Endothelial cell of umbilical vein (primary cell): Measurements from ENCODE around the gene AMBP. TPM values are rescaled to one million over a fixed set of nuclear protein-coding genes. Genes with fewer than 3 reads are reported as not detected.

ENCODE experiments used
- BruUV-seq: library from RNA; stranded (reverse); fragments of 400-500 nt; replicated peaks from 2 replicates; lab custom pipeline; 2021; lab: Mats Ljungman, UMichigan
- CTCF ChIA-PET: fragments of 300-600, 350-600 bp; sonication (Branson Sonifier 250); formaldehyde crosslinking; loops from one replicate; lab custom pipeline; 2021; ENCODE audit warnings: antibody characterized with exemption, inconsistent platforms; lab: Charles Lee
- POLR2A ChIA-PET: fragments of 300-600, 350-600 bp; sonication (Branson Sonifier 250); formaldehyde crosslinking; loops from one replicate; lab custom pipeline; 2021; ENCODE audit warnings: antibody characterized with exemption, inconsistent platforms; lab: Charles Lee
- DNase-seq: peaks from one replicate; pipeline ENCODE4 v3.0.0-alpha.2; 2011; ENCODE audit warnings: low read depth, low spot score
- FAIRE-seq: peaks from 2 replicates; lab custom pipeline; 2011; peaks lifted over from hg19 to GRCh38; lab: Jason Lieb, UNC
- H2AFZ ChIP-seq: 2 replicates; pipeline ENCODE4 v1.6.0; 2012; ENCODE audit warnings: low read depth, low read length, control low read depth, inconsistent platforms
- H3K27ac ChIP-seq: 2 replicates; pipeline ENCODE4 v1.5.1; 2011; ENCODE audit warnings: low read depth, mild to moderate bottlenecking, control low read depth, low read length, moderate library complexity; ENCODE audit not compliant: insufficient read depth
- H3K27me3 ChIP-seq, 2 experiments: 2 replicates each; pipeline versions ENCODE4 v1.6.0 to v1.6.1; 2011; ENCODE audit warnings: low read length in 2 of 2, mixed read lengths in 1 of 2; ENCODE audit not compliant: control insufficient read depth in 2 of 2, insufficient read depth in 2 of 2
- H3K36me3 ChIP-seq, 2 experiments: 2 replicates in 1 of 2; 3 replicates in 1 of 2; pipeline ENCODE4 v1.5.1; 2011; ENCODE audit warnings: low read length in 2 of 2, mild to moderate bottlenecking in 1 of 2, moderate library complexity in 1 of 2; ENCODE audit not compliant: control insufficient read depth in 2 of 2, insufficient read depth in 2 of 2; ENCODE audit errors: extremely low read depth in 1 of 2
- H3K4me1 ChIP-seq: 3 replicates; pipeline ENCODE4 v1.5.1; 2011; ENCODE audit warnings: mild to moderate bottlenecking, low read length; ENCODE audit not compliant: control insufficient read depth, insufficient read depth; ENCODE audit errors: extremely low read depth
- H3K4me2 ChIP-seq: 2 replicates; pipeline ENCODE4 v1.6.1; 2011; ENCODE audit warnings: low read length, control low read depth, mixed read lengths; ENCODE audit not compliant: insufficient read depth
- H3K4me3 ChIP-seq, 3 experiments: fragments of 200-600 bp in 1 of 3; sonication (generic), shearing (Covaris generic) in 1 of 3; replicated peaks in 1 of 3; 2 replicates each; pipeline ENCODE4 v1.5.1; 2011 to 2016; ENCODE audit warnings: control low read depth in 3 of 3, low read length in 3 of 3, mild to moderate bottlenecking in 2 of 3, inconsistent platforms in 1 of 3, low read depth in 1 of 3, moderate library complexity in 1 of 3; ENCODE audit not compliant: insufficient read depth in 1 of 3
- H3K79me2 ChIP-seq: 2 replicates; pipeline ENCODE4 v1.6.0; 2012; ENCODE audit warnings: low read length, inconsistent platforms; ENCODE audit not compliant: control insufficient read depth, insufficient read depth
- H3K9ac ChIP-seq: replicated peaks from 2 replicates; pipeline ENCODE3; 2011; ENCODE audit warnings: low read length, control low read depth; ENCODE audit not compliant: insufficient read depth; ENCODE audit errors: extremely low read depth
- H3K9me1 ChIP-seq: replicated peaks from 3 replicates; pipeline ENCODE4 v1.6.0; 2011; ENCODE audit warnings: mild to moderate bottlenecking, low read length; ENCODE audit not compliant: control insufficient read depth, insufficient read depth; ENCODE audit errors: extremely low read depth
- H3K9me3 ChIP-seq: replicated peaks from 2 replicates; pipeline ENCODE4 v1.5.1; 2012; ENCODE audit warnings: low read length, inconsistent platforms; ENCODE audit not compliant: control insufficient read depth, insufficient read depth
- H4K20me1 ChIP-seq: replicated peaks from 2 replicates; pipeline ENCODE3; 2011; ENCODE audit warnings: mild to moderate bottlenecking, low read length; ENCODE audit not compliant: control insufficient read depth, insufficient read depth; ENCODE audit errors: extremely low read depth
- CTCF ChIP-seq, 2 donors: IDR thresholded peaks; 1 replicate in 1 of 2; 2 replicates in 1 of 2; pipeline ENCODE4 v1.5.1; 2011; ENCODE audit warnings: low read length in 2 of 2, mild to moderate bottlenecking in 2 of 2, moderate library complexity in 2 of 2, control low read depth in 1 of 2, inconsistent platforms in 1 of 2, low read depth in 1 of 2; ENCODE audit not compliant: insufficient read depth in 1 of 2; ENCODE audit errors: extremely low read depth in 1 of 2
- EZH2 ChIP-seq: IDR thresholded peaks from 2 replicates; pipeline ENCODE4 v1.6.1; 2012; ENCODE audit warnings: borderline replicate concordance, low read depth, mild to moderate bottlenecking, moderate library complexity, low read length, inconsistent platforms; ENCODE audit not compliant: severe bottlenecking
- GATA2 ChIP-seq: IDR thresholded peaks from 2 replicates; pipeline ENCODE4 v1.7.0; 2011; ENCODE audit warnings: low read depth, mild to moderate bottlenecking, moderate library complexity, mixed read lengths, low read length; ENCODE audit not compliant: insufficient read length, insufficient read depth
- JUN ChIP-seq: IDR thresholded peaks from 2 replicates; pipeline ENCODE4 v1.6.1; 2011; ENCODE audit warnings: borderline replicate concordance, low read depth; ENCODE audit not compliant: insufficient read length, insufficient read depth
- MAX ChIP-seq: IDR thresholded peaks from 2 replicates; pipeline ENCODE4 v1.6.1; 2011; ENCODE audit not compliant: insufficient read depth, insufficient read length
- MYC ChIP-seq: IDR thresholded peaks from one replicate; pipeline ENCODE4 v1.6.1; 2011; ENCODE audit warnings: mild to moderate bottlenecking, low read depth, low read length
- dilution Hi-C: fragments of 300-500 bp; cut with MboI; formaldehyde crosslinking; loops from one replicate; pipeline ENCODE4 v1.15.0; 2019; ENCODE audit warnings: low sequenced_read_pairs; ENCODE audit not compliant: extremely low pct_ligation_motif_present
- intact Hi-C: fragments of 100-400 bp; cut with micrococcal nuclease; formaldehyde crosslinking; loops from one replicate; pipeline ENCODE4 v1.10.0; 2022
- polyA plus RNA-seq, 4 experiments: library from polyadenylated mRNA; depleted of rRNA in 3 of 4; stranded (reverse) in 3 of 4; unstranded in 1 of 4; fragments of >200 nt; gene quantifications; 2 replicates each; pipeline versions ENCODE4 v1.2.1 to v1.2.3, GENCODE V29; 2011 to 2012; ENCODE audit warnings: missing spikeins in 1 of 4
- total RNA-seq: library from RNA; stranded (reverse); gene quantifications from 2 replicates; pipeline ENCODE4 v1.2.3, GENCODE V29; 2021

AMBP gene
- total and polyA plus RNA-seq, 2 donors (not counting 3 experiments of a cell fraction or from before 2014, with no cell fraction given), result not detected

- Histone ChIP-seq H3K27me3 (no peaks in the 10 kb centered on the region), H4K20me1 (no peaks in the 10 kb centered on the region), H3K9ac (no peak overlapping the region), H3K4me2 (no peak overlapping the region), H3K27ac (no peak overlapping the region), H3K9me1 (no peaks in the 10 kb centered on the region), H3K4me1 (peaks cover 6% of the 10 kb centered on the region), H2AFZ (no peak overlapping the region), H3K9me3 (no peaks in the 10 kb centered on the region), H3K36me3 (peaks cover 28 to 41% of the 10 kb centered on the region in 2 experiments), H3K79me2 (no peaks in the 10 kb centered on the region), H3K4me3 (no peak overlapping the region)
- POLR2A ChIA-PET, result no interaction called here
- dilution Hi-C loops, result no loop called here
- no TSS peak for BruUV-seq
- intact Hi-C loops, result no loop called here
- TF ChIP-seq GATA2, result no peak
- TF ChIP-seq MYC, result no peak
- no peak for TF ChIP-seq JUN
- no peak for TF ChIP-seq CTCF (IDR thresholded peaks at IDR 0.05; ENCODE audit: extremely low read depth in 1 of 2, insufficient read depth in 1 of 2, low read depth in 1 of 2, low read length in 2 of 2)
- TF ChIP-seq EZH2, result no peak
- no peak for TF ChIP-seq MAX
- DNase-seq, result no peak
- CTCF ChIA-PET, result interaction anchor here (1.4 kb wide), 1 partner anchor 151 kb away, joined by 3 read pairs; the partner anchor contains the start of gene ZNF618
- no peak for FAIRE-seq
Observed at GRCh38 chr9:114027863-114028465, 50.1 kb downstream of the AMBP start.
